ENCODE data around the gene PCK2.
A peak's percentile ranks its signal among the peaks of the same experiment; 100 is the strongest.

The PCK2 gene

DNA sequence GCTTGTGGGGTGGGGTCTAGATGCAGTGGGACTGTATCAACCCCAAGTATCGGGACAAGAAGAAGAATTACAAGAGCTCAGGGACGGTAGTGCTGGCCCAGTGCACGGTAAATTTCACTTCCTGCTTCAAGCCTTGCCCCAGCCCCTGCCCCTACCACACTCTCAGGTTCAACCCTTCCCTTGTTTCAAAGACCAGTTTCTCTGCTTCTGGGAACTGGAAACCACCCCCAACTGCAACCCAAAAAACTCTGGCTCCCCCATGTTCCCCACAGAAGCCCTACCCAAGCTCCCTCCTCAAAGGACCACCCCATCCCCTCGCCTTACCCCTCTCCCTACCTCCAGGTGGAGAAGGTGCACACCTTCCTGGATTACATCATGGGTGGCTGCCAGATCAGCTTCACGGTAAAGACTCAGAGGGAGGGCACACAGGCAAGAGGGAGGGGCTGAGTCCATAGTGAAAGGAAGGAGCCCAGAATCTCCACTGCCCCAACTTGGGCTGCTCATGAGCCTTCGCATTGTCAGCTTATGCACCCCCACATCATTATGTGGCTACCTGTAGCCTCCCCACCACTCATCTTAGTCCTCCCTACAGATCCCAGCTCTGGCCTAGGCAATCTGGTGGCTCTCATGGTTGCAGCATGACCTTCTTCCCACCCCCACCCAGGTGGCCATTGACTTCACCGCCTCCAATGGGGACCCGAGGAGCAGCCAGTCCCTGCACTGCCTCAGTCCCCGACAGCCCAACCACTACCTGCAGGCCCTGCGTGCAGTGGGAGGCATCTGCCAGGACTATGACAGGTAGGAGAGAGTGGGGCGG is 18.4 kb upstream of the PCK2 start:
- no peak for DNase-seq (ENCODE audit: low read depth in 3 of 3)

DNA sequence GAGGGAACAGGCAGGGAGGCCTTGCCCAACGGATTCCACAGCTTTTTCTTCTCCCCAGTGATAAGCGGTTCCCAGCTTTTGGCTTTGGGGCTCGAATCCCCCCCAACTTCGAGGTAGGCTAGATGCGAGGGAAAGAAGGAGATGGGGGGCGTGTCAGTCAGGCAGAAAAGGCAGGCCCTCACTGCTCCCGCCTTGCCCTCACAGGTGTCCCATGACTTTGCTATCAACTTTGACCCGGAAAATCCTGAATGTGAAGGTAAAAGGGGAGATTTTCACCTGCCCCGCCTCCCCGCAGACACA is 17.9 kb upstream of the PCK2 start:
- no peak for DNase-seq (ENCODE audit: low read depth in 3 of 3)

GRCh38 chr14:24077086-24077485 is 17.0 kb upstream of the PCK2 start:
- no peak for DNase-seq (ENCODE audit: low read depth in 3 of 3)

DNA sequence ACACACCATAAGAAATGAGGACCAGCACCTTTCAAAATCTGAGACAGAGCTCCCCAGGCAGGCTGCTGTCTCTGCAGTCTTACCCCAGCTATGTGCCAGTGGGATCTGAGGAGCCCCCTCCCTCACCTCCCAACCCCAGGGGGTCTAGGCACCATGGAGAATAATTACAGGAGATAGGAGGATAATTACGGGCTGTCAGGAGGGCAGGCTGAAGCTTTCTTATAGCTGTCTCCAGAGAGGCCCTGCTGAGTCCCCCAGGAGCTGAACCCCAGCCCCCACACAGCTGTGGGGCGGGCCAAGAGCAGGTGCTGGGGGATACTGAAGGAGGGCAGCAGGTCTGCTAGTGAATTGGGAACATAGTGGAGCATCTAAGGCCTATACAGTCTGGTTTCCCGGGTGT is 16.0 kb upstream of the PCK2 start:
- no peak for DNase-seq (ENCODE audit: low read depth in 3 of 3)

DNA sequence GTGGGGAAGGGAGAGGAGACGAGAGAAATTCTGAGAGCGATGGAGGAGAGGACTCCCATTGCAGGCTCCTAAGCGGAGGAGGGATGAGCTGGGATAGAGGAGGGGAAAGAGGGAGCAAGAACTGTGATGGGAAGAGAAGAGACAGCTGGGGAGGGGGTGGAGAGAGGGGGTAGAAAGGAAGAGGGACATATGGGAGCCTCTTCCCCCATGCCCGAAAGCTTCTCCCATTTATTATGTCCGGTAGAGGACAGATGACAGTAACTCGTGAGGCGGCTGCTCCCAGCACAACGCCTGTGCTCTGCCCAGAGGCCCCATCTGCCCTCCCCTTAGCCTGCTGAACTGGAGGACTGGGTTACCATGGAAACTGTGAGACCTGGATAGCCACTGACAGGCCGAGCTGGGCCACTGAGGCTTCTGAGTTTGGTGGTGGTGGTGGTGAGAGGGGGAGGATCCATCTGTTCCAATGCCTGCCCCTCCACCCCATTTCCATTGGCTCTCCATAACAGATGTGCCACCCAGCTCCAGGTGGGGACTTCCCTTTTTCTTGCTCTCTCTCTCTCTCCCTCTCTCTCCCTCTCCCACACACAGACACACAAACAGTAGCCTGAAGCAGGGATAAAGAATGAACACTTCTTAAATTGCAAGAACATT is 14.5 kb upstream of the PCK2 start:
- no peak for DNase-seq (ENCODE audit: low read depth in 3 of 3)

- DNase-seq (ENCODE audit: low read depth in 3 of 3), result no peak
Measured at GRCh38 chr14:24080142-24080530, 14.0 kb upstream of the PCK2 start.

GRCh38 chr14:24080888-24081738 is 13.0 kb upstream of the PCK2 start:
- DNase-seq (ENCODE audit: low read depth in 3 of 3), result peak; percentile 34 to 77 (median 41)

DNA sequence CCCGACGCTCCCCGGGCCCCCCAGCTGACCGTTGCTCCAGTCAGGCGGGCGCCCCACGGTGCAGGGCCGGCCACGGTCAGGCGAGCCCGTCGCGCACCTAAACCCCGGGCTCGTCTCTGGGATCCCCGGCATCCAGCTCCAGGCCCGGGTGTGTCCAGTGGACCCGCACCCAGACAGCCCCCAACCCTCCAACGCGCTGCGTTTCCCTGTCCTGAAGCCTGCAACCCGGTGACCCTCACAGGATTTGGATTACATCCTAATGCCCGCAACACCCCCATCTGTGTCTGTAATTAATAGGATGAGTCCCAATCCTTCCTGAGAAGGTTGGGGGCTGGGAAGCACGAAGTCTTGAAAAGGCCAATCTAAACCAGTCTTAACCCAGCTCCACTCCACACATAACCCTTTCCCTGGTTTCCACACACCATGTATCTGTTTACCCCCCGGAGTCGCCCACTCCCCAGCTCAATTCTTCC is 12.3 kb upstream of the PCK2 start:
- no peak for DNase-seq (ENCODE audit: low read depth in 3 of 3)

GRCh38 chr14:24082411-24083080 is 11.6 kb upstream of the PCK2 start:
- DNase-seq (ENCODE audit: low read depth in 3 of 3), result no peak

GRCh38 chr14:24083462-24083861 is 10.6 kb upstream of the PCK2 start:
- no peak for DNase-seq (ENCODE audit: low read depth in 3 of 3)

- DNase-seq (ENCODE audit: low read depth in 3 of 3), result no peak
Measured at GRCh38 chr14:24084440-24084839, 9.7 kb upstream of the PCK2 start.

DNA sequence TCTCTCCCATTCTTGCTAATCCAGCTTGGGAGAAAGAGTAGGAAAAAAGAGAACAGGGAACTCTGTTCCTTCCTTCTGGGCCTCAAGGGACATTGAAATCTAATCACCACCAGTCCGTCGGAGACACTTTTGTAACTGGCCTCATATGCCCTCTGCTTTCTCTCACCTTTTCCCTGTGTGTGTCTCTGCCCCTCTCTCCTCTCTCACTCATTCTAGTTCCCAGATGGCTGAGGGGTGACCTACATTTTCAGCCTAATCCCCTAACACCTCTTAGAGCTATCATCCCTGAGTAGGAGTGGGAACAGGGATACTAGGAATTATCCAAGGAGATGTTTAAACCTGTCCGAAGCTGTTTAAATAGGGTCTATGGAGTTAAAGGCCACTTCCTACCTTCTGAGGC is 8.9 kb upstream of the PCK2 start:
- no peak for DNase-seq (ENCODE audit: low read depth in 3 of 3)

GRCh38 chr14:24086193-24086955 is 7.7 kb upstream of the PCK2 start:
- DNase-seq (ENCODE audit: low read depth in 3 of 3), result no peak

- DNase-seq (ENCODE audit: low read depth in 3 of 3), result no peak
Measured at GRCh38 chr14:24087004-24087403, 7.1 kb upstream of the PCK2 start.

- DNase-seq (ENCODE audit: low read depth in 3 of 3), result no peak
Measured at GRCh38 chr14:24088095-24088494, 6.0 kb upstream of the PCK2 start.

- DNase-seq (ENCODE audit: low read depth in 3 of 3), result no peak
Measured at GRCh38 chr14:24089890-24090289, 4.2 kb upstream of the PCK2 start.

- DNase-seq (ENCODE audit: low read depth in 3 of 3), result no peak
Measured at GRCh38 chr14:24092110-24092504, 2.0 kb upstream of the PCK2 start.

GRCh38 chr14:24092505-24093206 is 1.5 kb upstream of the PCK2 start:
- no peak for DNase-seq (ENCODE audit: low read depth in 3 of 3)

DNA sequence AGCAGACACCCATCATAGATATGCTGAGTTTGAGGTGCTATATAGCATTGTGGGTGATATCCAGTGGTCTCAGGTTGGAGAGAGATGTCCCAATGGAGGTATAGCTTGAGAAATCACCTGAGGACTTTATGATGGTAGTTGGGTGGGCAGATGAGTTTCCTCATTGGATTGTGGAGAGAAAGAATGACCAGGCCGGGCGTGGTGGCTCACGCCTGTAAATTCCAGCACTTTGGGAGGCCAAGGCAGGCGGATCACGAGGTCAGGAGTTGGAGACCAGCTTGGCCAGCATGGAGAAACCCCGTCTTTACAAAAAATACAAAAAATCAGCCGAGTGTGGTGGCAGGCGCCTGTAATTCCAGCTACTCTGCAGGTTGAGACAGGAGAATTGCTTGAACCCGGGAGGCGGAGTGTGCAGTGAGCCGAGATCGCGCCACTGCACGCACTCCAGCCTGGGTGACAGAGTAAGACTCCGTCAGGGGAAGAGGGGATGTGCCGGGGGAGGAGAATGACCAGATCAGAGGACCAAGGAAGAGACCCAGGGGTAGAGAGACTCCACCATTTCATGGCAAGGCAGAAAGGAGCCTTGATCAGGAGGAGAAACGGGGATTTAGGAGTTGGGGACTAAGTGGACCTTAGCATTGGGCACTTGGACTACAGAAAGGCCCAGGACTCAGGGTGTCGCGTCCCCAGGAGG is 757 bp upstream of the PCK2 start:
- no peak for DNase-seq (ENCODE audit: low read depth in 3 of 3)

GRCh38 chr14:24094841-24095270 is 745 bp downstream of the PCK2 start:
- peak in 1 of 3 experiments; percentile 9 for DNase-seq (ENCODE audit: low read depth in 3 of 3)
